DOHH2 (cell line): ENCODE data around the gene SYTL1.

ENCODE experiments used
- H3F3A ChIP-seq: fragments of 200-600 bp; sonication (generic), shearing (Covaris generic); 2 replicates; pipeline ENCODE4 v1.6.0; 2016; ENCODE audit warnings: antibody characterized with exemption, mild to moderate bottlenecking; ENCODE audit not compliant: control insufficient read depth, insufficient read depth
- H3K27ac ChIP-seq: fragments of 200-600 bp; sonication (generic); 2 replicates; pipeline ENCODE4 v1.5.1; 2014; ENCODE audit warnings: low read depth, mild to moderate bottlenecking, low read length, moderate library complexity
- H3K27me3 ChIP-seq: fragments of 200-600 bp; sonication (generic); 2 replicates; pipeline ENCODE4 v1.6.1; 2014; ENCODE audit warnings: mild to moderate bottlenecking, low read length, mixed read lengths; ENCODE audit not compliant: control insufficient read depth
- H3K36me3 ChIP-seq: fragments of 200-600 bp; sonication (generic); 2 replicates; pipeline ENCODE4 v1.6.1; 2014; ENCODE audit warnings: mild to moderate bottlenecking, low read length, moderate library complexity, mixed read lengths; ENCODE audit not compliant: control insufficient read depth
- H3K4me1 ChIP-seq: fragments of 200-600 bp; sonication (generic); 2 replicates; pipeline ENCODE4 v1.6.1; 2014; ENCODE audit warnings: mild to moderate bottlenecking, low read length, mixed read lengths; ENCODE audit not compliant: control insufficient read depth
- H3K4me2 ChIP-seq: fragments of 200-600 bp; sonication (generic); 2 replicates; pipeline ENCODE4 v1.6.0; 2014; ENCODE audit warnings: mild to moderate bottlenecking, low read length, moderate library complexity
- H3K4me3 ChIP-seq: fragments of 200-600 bp; sonication (generic); 2 replicates; pipeline ENCODE4 v1.5.1; 2014; ENCODE audit warnings: mild to moderate bottlenecking, low read length, mixed read lengths
- H3K79me2 ChIP-seq: fragments of 200-600 bp; sonication (generic); 2 replicates; pipeline ENCODE4 v1.6.1; 2014; ENCODE audit warnings: mild to moderate bottlenecking, low read length, mixed read lengths; ENCODE audit not compliant: control insufficient read depth
- H3K9me2 ChIP-seq: fragments of 200-600 bp; sonication (generic); replicated peaks from 2 replicates; pipeline ENCODE4 v1.6.1; 2014; ENCODE audit warnings: mild to moderate bottlenecking, low read length, mixed read lengths; ENCODE audit not compliant: control insufficient read depth
- H3K9me3 ChIP-seq: fragments of 200-600 bp; sonication (generic); 2 replicates; pipeline ENCODE4 v1.6.1; 2014; ENCODE audit warnings: antibody characterized with exemption, low read length, mixed read lengths; ENCODE audit not compliant: control insufficient read depth, insufficient read depth
- H4K20me1 ChIP-seq: fragments of 200-600 bp; sonication (generic); 2 replicates; pipeline ENCODE4 v1.6.0; 2014; ENCODE audit warnings: low read depth, mild to moderate bottlenecking, antibody characterized with exemption, low read length, moderate library complexity; ENCODE audit not compliant: control insufficient read depth, insufficient read depth
- CTCF ChIP-seq: fragments of 200-600 bp; sonication (generic); IDR thresholded peaks from one replicate; pipeline ENCODE4 v1.5.1; 2014; ENCODE audit warnings: antibody characterized with exemption, mild to moderate bottlenecking, low read depth, low read length; ENCODE audit not compliant: poor library complexity, severe bottlenecking
- EZH2phosphoT487 ChIP-seq: fragments of 200-600 bp; sonication (generic); IDR thresholded peaks from 2 replicates; pipeline ENCODE4 v1.6.1; 2017; ENCODE audit warnings: borderline replicate concordance, mild to moderate bottlenecking, antibody characterized with exemption, low read length, moderate library complexity, mixed read lengths

Gene SYTL1

GRCh38 chr1:27367160-27367650 is 25.4 kb downstream of the SYTL1 start:
- H3F3A ChIP-seq: peaks cover 3% of the 10 kb centered on the region; the same call in 1 of the 2 replicates
- peaks cover 39% of the 10 kb centered on the region for H3K4me1 ChIP-seq
- no peak overlapping the region for H3K27ac ChIP-seq
- peaks cover 13% of the 10 kb centered on the region for H3K27me3 ChIP-seq
- no peaks in the 10 kb centered on the region for H3K9me2 ChIP-seq
- H3K36me3 ChIP-seq: no peaks in the 10 kb centered on the region
- H3K9me3 ChIP-seq: no peaks in the 10 kb centered on the region
- no peaks in the 10 kb centered on the region for H4K20me1 ChIP-seq
- TF ChIP-seq EZH2phosphoT487 (no peak), CTCF (no peak)
- peak overlapping the region; percentile 83 for H3K4me3 ChIP-seq
- H3K79me2 ChIP-seq: no peaks in the 10 kb centered on the region
- H3K4me2 ChIP-seq: peak overlapping the region; percentile 99

GRCh38 chr1:27368869-27369582 is 27.2 kb downstream of the SYTL1 start:
- H3K4me2 ChIP-seq: peak overlapping the region; percentile 12

DNA sequence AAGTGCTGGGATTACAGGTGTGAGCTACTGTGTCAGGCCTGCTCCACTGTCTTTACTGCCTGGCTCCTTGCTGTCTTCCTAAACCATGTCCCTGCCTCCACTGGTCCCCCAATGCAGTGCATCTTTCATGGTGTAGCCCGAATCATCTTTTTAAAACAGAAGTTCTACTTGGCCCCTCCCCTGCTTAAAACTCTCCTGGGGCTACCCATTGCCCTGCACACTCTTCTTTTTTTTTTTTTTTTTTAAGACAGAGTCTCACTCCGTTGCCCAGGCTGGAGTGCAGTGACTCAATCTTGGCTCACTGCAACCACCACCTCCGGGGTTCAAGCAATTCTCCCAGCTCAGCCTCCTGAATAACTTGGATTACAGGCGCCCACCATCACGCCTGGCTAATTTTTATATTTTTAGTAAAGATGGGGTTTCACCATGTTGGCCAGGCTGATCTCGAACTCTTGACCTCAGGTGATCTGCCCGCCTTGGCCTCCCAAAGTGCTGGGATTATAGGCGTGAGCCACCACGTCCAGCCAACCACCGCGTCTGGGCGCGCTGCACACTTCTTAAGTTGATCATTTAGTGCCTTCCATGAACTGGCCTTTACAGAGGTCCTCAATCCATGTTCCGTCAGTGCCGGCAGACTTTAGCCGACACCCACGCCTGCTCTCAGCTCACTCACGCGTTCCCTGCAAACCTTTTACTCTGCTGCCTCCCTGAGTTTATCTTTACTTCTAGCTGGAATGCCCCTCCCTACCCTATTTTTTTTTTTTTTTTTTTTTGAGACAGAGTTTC is 30.4 kb downstream of the SYTL1 start:
- Histone ChIP-seq H4K20me1 (no peaks in the 10 kb centered on the region), H3K36me3 (no peaks in the 10 kb centered on the region), H3K27me3 (peaks cover 5% of the 10 kb centered on the region), H3K4me1 (peaks cover 14% of the 10 kb centered on the region), H3K9me2 (no peaks in the 10 kb centered on the region), H3K79me2 (no peaks in the 10 kb centered on the region), H3K9me3 (no peaks in the 10 kb centered on the region), H3K27ac (no peak overlapping the region), H3F3A (peaks cover 3% of the 10 kb centered on the region; the same call in 1 of the 2 replicates), H3K4me3 (no peak overlapping the region), H3K4me2 (no peak overlapping the region)
- TF ChIP-seq EZH2phosphoT487 (no peak), CTCF (no peak)

More at GRCh38 chr1:27368869-27369582, 27.2 kb downstream of the SYTL1 start:
- H4K20me1 ChIP-seq: no peaks in the 10 kb centered on the region
- no peak for TF ChIP-seq CTCF
- TF ChIP-seq EZH2phosphoT487: no peak
- peaks cover 13% of the 10 kb centered on the region for H3K27me3 ChIP-seq
- H3K79me2 ChIP-seq: no peaks in the 10 kb centered on the region
- no peak overlapping the region for H3K4me3 ChIP-seq
- no peaks in the 10 kb centered on the region for H3K9me2 ChIP-seq
- no peaks in the 10 kb centered on the region for H3K9me3 ChIP-seq
- peaks cover 39% of the 10 kb centered on the region for H3K4me1 ChIP-seq
- no peaks in the 10 kb centered on the region for H3K36me3 ChIP-seq
- no peak overlapping the region for H3K27ac ChIP-seq
- peaks cover 3% of the 10 kb centered on the region; the same call in 1 of the 2 replicates for H3F3A ChIP-seq
